Loucy (cell line): ENCODE results near the gene OR52A5.
"Not testable (repeated sequence)": the region's sequence is repeated elsewhere in the genome, so short reads cannot be mapped to it uniquely, and the experiment has no call there.

Source experiments
- H2AFZ ChIP-seq: fragments of 200-600 bp; sonication (generic); 2 replicates; pipeline ENCODE4 v1.6.0; 2016; ENCODE audit warnings: antibody characterized with exemption, mild to moderate bottlenecking, low read length, moderate library complexity
- H3F3A ChIP-seq: fragments of 200-600 bp; 2 replicates; pipeline ENCODE4 v1.6.0; 2016; ENCODE audit warnings: antibody characterized with exemption, low read depth, mild to moderate bottlenecking
- H3K27me3 ChIP-seq: fragments of 200-600 bp; sonication (generic); 2 replicates; pipeline ENCODE4 v1.6.1; 2014; ENCODE audit warnings: low read length, mild to moderate bottlenecking; ENCODE audit not compliant: insufficient read depth, poor library complexity, severe bottlenecking
- H3K36me3 ChIP-seq: fragments of 200-600 bp; sonication (generic); 2 replicates; pipeline ENCODE4 v1.6.1; 2016; ENCODE audit warnings: low read length; ENCODE audit not compliant: insufficient read depth
- H3K4me1 ChIP-seq: fragments of 200-600 bp; sonication (generic); 2 replicates; pipeline ENCODE4 v1.5.1; 2014; ENCODE audit warnings: low read length, mild to moderate bottlenecking; ENCODE audit not compliant: insufficient read depth, poor library complexity, severe bottlenecking
- H3K4me2 ChIP-seq: fragments of 200-600 bp; sonication (generic); 2 replicates; pipeline ENCODE4 v1.6.0; 2014; ENCODE audit warnings: antibody characterized with exemption, low read length, low read depth, mild to moderate bottlenecking; ENCODE audit not compliant: poor library complexity, severe bottlenecking
- H3K4me3 ChIP-seq: fragments of 200-600 bp; sonication (generic); 2 replicates; pipeline ENCODE4 v1.5.1; 2014; ENCODE audit warnings: low read length, mild to moderate bottlenecking, mixed read lengths; ENCODE audit not compliant: poor library complexity, severe bottlenecking
- H3K79me2 ChIP-seq: fragments of 200-600 bp; sonication (generic); 2 replicates; pipeline ENCODE4 v1.6.1; 2014; ENCODE audit warnings: low read length; ENCODE audit not compliant: insufficient read depth
- H3K9ac ChIP-seq: fragments of 200-600 bp; sonication (generic); 2 replicates; pipeline ENCODE4 v1.6.0; 2014; ENCODE audit warnings: mild to moderate bottlenecking, low read depth, low read length, moderate library complexity; ENCODE audit not compliant: poor library complexity, severe bottlenecking
- H3K9me2 ChIP-seq: fragments of 200-600 bp; sonication (generic); replicated peaks from 2 replicates; pipeline ENCODE4 v1.6.1; 2016; ENCODE audit warnings: low read depth, low read length, mixed read lengths
- H3K9me3 ChIP-seq: fragments of 200-600 bp; sonication (generic); 2 replicates; pipeline ENCODE4 v1.6.1; 2014; ENCODE audit warnings: mild to moderate bottlenecking, antibody characterized with exemption, low read length, low read depth; ENCODE audit not compliant: insufficient read depth
- H4K20me1 ChIP-seq: fragments of 200-600 bp; sonication (generic); 2 replicates; pipeline ENCODE4 v1.6.0; 2014; ENCODE audit warnings: antibody characterized with exemption, low read length, mild to moderate bottlenecking; ENCODE audit not compliant: insufficient read depth, poor library complexity, severe bottlenecking
- EZH2phosphoT487 ChIP-seq: fragments of 200-600 bp; IDR thresholded peaks from 2 replicates; pipeline ENCODE4 v1.6.1; 2018; ENCODE audit warnings: antibody characterized with exemption, mild to moderate bottlenecking, moderate library complexity, borderline replicate concordance
- TF ChIP-seq, protein P1 (sequence below): fragments of 200-600 bp; sonication (generic); conservative IDR thresholded peaks from 2 replicates; pipeline ENCODE4 v1.5.1; 2014; ENCODE audit warnings: mild to moderate bottlenecking, antibody characterized with exemption, low read length

Gene OR52A5

DNA sequence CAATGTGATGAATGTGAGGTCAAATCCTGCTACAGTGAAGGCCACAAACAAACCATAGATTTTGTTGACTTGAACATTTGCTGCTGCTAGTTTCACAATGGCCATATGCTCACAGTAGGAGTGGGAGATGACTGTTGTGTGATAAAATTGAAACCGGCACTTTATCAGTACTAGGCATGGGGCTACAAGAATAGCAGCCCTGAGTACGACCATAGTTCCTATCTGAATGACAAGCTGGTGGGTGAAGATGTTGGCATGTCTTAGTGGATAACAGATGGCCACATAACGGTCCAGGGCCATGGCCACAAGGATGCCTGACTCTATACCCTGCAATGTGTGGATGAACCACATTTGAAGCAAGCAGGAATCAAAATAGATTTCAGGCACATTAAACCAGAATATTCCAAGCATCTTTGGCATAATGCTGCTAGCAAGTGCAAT is 13.6 kb upstream of the OR52A5 start:
- Histone ChIP-seq H3K79me2 (no peaks in the 10 kb centered on the region), H3K9me3 (no peaks in the 10 kb centered on the region), H3K4me2 (no peak overlapping the region), H3K36me3 (no peaks in the 10 kb centered on the region), H3F3A (no peaks in the 10 kb centered on the region), H2AFZ (no peak overlapping the region), H3K4me3 (no peak overlapping the region), H3K4me1 (no peaks in the 10 kb centered on the region), H3K9ac (no peak overlapping the region), H4K20me1 (no peaks in the 10 kb centered on the region), H3K9me2 (no peaks in the 10 kb centered on the region), H3K27me3 (no peaks in the 10 kb centered on the region)
- TF ChIP-seq, protein P1, sequence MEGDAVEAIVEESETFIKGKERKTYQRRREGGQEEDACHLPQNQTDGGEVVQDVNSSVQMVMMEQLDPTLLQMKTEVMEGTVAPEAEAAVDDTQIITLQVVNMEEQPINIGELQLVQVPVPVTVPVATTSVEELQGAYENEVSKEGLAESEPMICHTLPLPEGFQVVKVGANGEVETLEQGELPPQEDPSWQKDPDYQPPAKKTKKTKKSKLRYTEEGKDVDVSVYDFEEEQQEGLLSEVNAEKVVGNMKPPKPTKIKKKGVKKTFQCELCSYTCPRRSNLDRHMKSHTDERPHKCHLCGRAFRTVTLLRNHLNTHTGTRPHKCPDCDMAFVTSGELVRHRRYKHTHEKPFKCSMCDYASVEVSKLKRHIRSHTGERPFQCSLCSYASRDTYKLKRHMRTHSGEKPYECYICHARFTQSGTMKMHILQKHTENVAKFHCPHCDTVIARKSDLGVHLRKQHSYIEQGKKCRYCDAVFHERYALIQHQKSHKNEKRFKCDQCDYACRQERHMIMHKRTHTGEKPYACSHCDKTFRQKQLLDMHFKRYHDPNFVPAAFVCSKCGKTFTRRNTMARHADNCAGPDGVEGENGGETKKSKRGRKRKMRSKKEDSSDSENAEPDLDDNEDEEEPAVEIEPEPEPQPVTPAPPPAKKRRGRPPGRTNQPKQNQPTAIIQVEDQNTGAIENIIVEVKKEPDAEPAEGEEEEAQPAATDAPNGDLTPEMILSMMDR = no peak
- no peak for TF ChIP-seq EZH2phosphoT487

DNA sequence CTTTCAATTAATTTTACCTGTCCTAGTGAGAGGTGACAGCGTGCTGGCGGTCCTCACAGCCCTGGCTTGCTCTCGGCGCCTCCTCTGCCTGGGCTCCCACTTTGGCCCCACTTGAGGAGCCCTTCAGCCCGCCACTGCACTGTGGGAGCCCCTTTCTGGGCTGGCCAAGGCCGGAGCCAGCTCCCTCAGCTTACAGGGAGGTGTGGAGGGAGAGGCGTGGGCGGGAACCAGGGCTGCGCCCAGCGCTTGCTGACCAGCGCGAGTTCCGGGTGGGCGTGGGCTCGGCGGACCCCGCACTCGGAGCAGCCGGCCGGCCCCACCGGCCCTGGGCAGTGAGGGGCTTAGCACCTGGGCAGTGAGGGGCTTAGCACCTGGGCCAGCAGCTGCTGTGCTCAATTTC is 6.0 kb upstream of the OR52A5 start:
- not testable (repeated sequence) for H3K9me2 ChIP-seq, H3K4me1 ChIP-seq, H3K79me2 ChIP-seq, H2AFZ ChIP-seq, H3K4me2 ChIP-seq, H3K9ac ChIP-seq, H3K9me3 ChIP-seq, H3F3A ChIP-seq, H4K20me1 ChIP-seq, H3K36me3 ChIP-seq, H3K27me3 ChIP-seq, H3K4me3 ChIP-seq

DNA sequence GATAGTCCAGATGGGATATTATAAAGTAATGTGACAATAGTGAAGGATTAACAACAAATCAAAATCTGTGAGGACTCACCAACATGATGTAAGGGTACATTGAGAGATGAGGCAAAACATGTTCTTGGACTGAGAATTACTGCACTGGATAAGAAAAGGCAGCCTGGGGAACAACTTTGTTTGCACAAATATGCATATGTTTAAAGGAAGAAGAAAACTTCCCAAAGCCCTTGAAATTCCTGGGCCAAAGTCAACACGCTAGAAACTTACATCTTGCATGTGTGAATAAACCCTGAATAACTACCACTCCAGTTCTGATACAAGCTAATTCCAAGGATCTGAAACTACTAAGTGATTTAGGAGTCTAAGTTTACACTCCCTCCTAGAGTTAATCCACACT is 1.1 kb downstream of the OR52A5 start:
- H3K36me3 ChIP-seq = no peaks in the 10 kb centered on the region

DNA sequence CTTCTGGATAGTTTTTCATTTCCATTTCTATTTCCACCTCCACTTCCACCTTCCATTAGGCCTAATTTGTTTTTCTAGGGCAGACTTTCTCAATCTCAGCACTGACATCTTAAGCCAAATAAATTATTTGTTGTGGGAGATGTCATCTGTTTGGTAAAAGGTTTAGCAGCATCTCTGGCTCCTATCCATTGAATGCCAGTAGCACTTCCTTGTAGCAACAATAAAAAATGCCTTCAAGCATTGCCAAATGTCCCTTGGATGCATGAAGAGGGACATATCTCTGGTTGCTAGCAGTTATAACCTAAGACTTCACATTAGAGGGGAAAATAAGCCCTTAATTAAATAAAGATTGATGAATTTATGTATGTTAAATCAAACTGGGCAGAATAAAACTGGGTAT is 1.9 kb downstream of the OR52A5 start:
- no peaks in the 10 kb centered on the region for H3K4me1 ChIP-seq
- H3K4me2 ChIP-seq = no peak overlapping the region
- H3K36me3 ChIP-seq = no peaks in the 10 kb centered on the region
- H3K79me2 ChIP-seq = no peaks in the 10 kb centered on the region
- H3K9me2 ChIP-seq = no peaks in the 10 kb centered on the region
- no peaks in the 10 kb centered on the region for H4K20me1 ChIP-seq
- H3K4me3 ChIP-seq = no peak overlapping the region
- H3K9me3 ChIP-seq = no peaks in the 10 kb centered on the region
- H2AFZ ChIP-seq = no peak overlapping the region
- H3K27me3 ChIP-seq = no peaks in the 10 kb centered on the region
- no peak overlapping the region for H3K9ac ChIP-seq
- H3F3A ChIP-seq = no peaks in the 10 kb centered on the region
- no peak for TF ChIP-seq EZH2phosphoT487
- TF ChIP-seq, protein P1 = no peak

More for the DNA sequence above, 1.1 kb downstream of the OR52A5 start:
- Histone ChIP-seq H3F3A (no peaks in the 10 kb centered on the region), H3K79me2 (no peaks in the 10 kb centered on the region), H3K4me2 (no peak overlapping the region), H3K27me3 (no peaks in the 10 kb centered on the region), H3K4me1 (no peaks in the 10 kb centered on the region), H3K9me3 (no peaks in the 10 kb centered on the region), H3K4me3 (no peak overlapping the region), H4K20me1 (no peaks in the 10 kb centered on the region), H3K9me2 (no peaks in the 10 kb centered on the region), H2AFZ (no peak overlapping the region), H3K9ac (no peak overlapping the region)
- TF ChIP-seq, protein P1 = no peak
- no peak for TF ChIP-seq EZH2phosphoT487
